Endothelial cell of umbilical vein (primary cell): ENCODE results near the gene MAP1LC3B. TPM values are rescaled to one million over a fixed set of nuclear protein-coding genes. Genes with fewer than 3 reads are reported as not detected.

Experiments used
- BruUV-seq: library from RNA; stranded (reverse); fragments of 400-500 nt; replicated peaks from 2 replicates; lab custom pipeline; 2021; lab: Mats Ljungman, UMichigan
- CTCF ChIA-PET: fragments of 300-600, 350-600 bp; sonication (Branson Sonifier 250); formaldehyde crosslinking; loops from one replicate; lab custom pipeline; 2021; ENCODE audit warnings: antibody characterized with exemption, inconsistent platforms; lab: Charles Lee
- POLR2A ChIA-PET: fragments of 300-600, 350-600 bp; sonication (Branson Sonifier 250); formaldehyde crosslinking; loops from one replicate; lab custom pipeline; 2021; ENCODE audit warnings: antibody characterized with exemption, inconsistent platforms; lab: Charles Lee
- DNase-seq: peaks from one replicate; pipeline ENCODE4 v3.0.0-alpha.2; 2011; ENCODE audit warnings: low read depth, low spot score
- FAIRE-seq: peaks from 2 replicates; lab custom pipeline; 2011; peaks lifted over from hg19 to GRCh38; lab: Jason Lieb, UNC
- H2AFZ ChIP-seq: 2 replicates; pipeline ENCODE4 v1.6.0; 2012; ENCODE audit warnings: low read depth, low read length, control low read depth, inconsistent platforms
- H3K27ac ChIP-seq: 2 replicates; pipeline ENCODE4 v1.5.1; 2011; ENCODE audit warnings: low read depth, mild to moderate bottlenecking, control low read depth, low read length, moderate library complexity; ENCODE audit not compliant: insufficient read depth
- H3K27me3 ChIP-seq, 2 experiments: 2 replicates each; pipeline versions ENCODE4 v1.6.0 to v1.6.1; 2011; ENCODE audit warnings: low read length in 2 of 2, mixed read lengths in 1 of 2; ENCODE audit not compliant: control insufficient read depth in 2 of 2, insufficient read depth in 2 of 2
- H3K36me3 ChIP-seq, 2 experiments: 2 replicates in 1 of 2; 3 replicates in 1 of 2; pipeline ENCODE4 v1.5.1; 2011; ENCODE audit warnings: low read length in 2 of 2, mild to moderate bottlenecking in 1 of 2, moderate library complexity in 1 of 2; ENCODE audit not compliant: control insufficient read depth in 2 of 2, insufficient read depth in 2 of 2; ENCODE audit errors: extremely low read depth in 1 of 2
- H3K4me1 ChIP-seq: 3 replicates; pipeline ENCODE4 v1.5.1; 2011; ENCODE audit warnings: mild to moderate bottlenecking, low read length; ENCODE audit not compliant: control insufficient read depth, insufficient read depth; ENCODE audit errors: extremely low read depth
- H3K4me2 ChIP-seq: 2 replicates; pipeline ENCODE4 v1.6.1; 2011; ENCODE audit warnings: low read length, control low read depth, mixed read lengths; ENCODE audit not compliant: insufficient read depth
- H3K4me3 ChIP-seq, 3 experiments: fragments of 200-600 bp in 1 of 3; sonication (generic), shearing (Covaris generic) in 1 of 3; replicated peaks in 1 of 3; 2 replicates each; pipeline ENCODE4 v1.5.1; 2011 to 2016; ENCODE audit warnings: control low read depth in 3 of 3, low read length in 3 of 3, mild to moderate bottlenecking in 2 of 3, inconsistent platforms in 1 of 3, low read depth in 1 of 3, moderate library complexity in 1 of 3; ENCODE audit not compliant: insufficient read depth in 1 of 3
- H3K79me2 ChIP-seq: 2 replicates; pipeline ENCODE4 v1.6.0; 2012; ENCODE audit warnings: low read length, inconsistent platforms; ENCODE audit not compliant: control insufficient read depth, insufficient read depth
- H3K9ac ChIP-seq: replicated peaks from 2 replicates; pipeline ENCODE3; 2011; ENCODE audit warnings: low read length, control low read depth; ENCODE audit not compliant: insufficient read depth; ENCODE audit errors: extremely low read depth
- H3K9me1 ChIP-seq: replicated peaks from 3 replicates; pipeline ENCODE4 v1.6.0; 2011; ENCODE audit warnings: mild to moderate bottlenecking, low read length; ENCODE audit not compliant: control insufficient read depth, insufficient read depth; ENCODE audit errors: extremely low read depth
- H3K9me3 ChIP-seq: replicated peaks from 2 replicates; pipeline ENCODE4 v1.5.1; 2012; ENCODE audit warnings: low read length, inconsistent platforms; ENCODE audit not compliant: control insufficient read depth, insufficient read depth
- H4K20me1 ChIP-seq: replicated peaks from 2 replicates; pipeline ENCODE3; 2011; ENCODE audit warnings: mild to moderate bottlenecking, low read length; ENCODE audit not compliant: control insufficient read depth, insufficient read depth; ENCODE audit errors: extremely low read depth
- FOS ChIP-seq: IDR thresholded peaks from 2 replicates; pipeline ENCODE4 v1.6.1; 2011; ENCODE audit warnings: mild to moderate bottlenecking, low read length, moderate library complexity, borderline replicate concordance; ENCODE audit not compliant: insufficient read depth
- JUN ChIP-seq: IDR thresholded peaks from 2 replicates; pipeline ENCODE4 v1.6.1; 2011; ENCODE audit warnings: borderline replicate concordance, low read depth; ENCODE audit not compliant: insufficient read length, insufficient read depth
- MYC ChIP-seq: IDR thresholded peaks from one replicate; pipeline ENCODE4 v1.6.1; 2011; ENCODE audit warnings: mild to moderate bottlenecking, low read depth, low read length
- dilution Hi-C: fragments of 300-500 bp; cut with MboI; formaldehyde crosslinking; loops from one replicate; pipeline ENCODE4 v1.15.0; 2019; ENCODE audit warnings: low sequenced_read_pairs; ENCODE audit not compliant: extremely low pct_ligation_motif_present
- intact Hi-C: fragments of 100-400 bp; cut with micrococcal nuclease; formaldehyde crosslinking; loops from one replicate; pipeline ENCODE4 v1.10.0; 2022
- polyA plus RNA-seq, 4 experiments: library from polyadenylated mRNA; depleted of rRNA in 3 of 4; stranded (reverse) in 3 of 4; unstranded in 1 of 4; fragments of >200 nt; gene quantifications; 2 replicates each; pipeline versions ENCODE4 v1.2.1 to v1.2.3, GENCODE V29; 2011 to 2012; ENCODE audit warnings: missing spikeins in 1 of 4
- total RNA-seq: library from RNA; stranded (reverse); gene quantifications from 2 replicates; pipeline ENCODE4 v1.2.3, GENCODE V29; 2021
- TF ChIP-seq, protein P1 (sequence below), 2 donors: IDR thresholded peaks; 1 replicate in 1 of 2; 2 replicates in 1 of 2; pipeline ENCODE4 v1.5.1; 2011; ENCODE audit warnings: low read length in 2 of 2, mild to moderate bottlenecking in 2 of 2, moderate library complexity in 2 of 2, control low read depth in 1 of 2, inconsistent platforms in 1 of 2, low read depth in 1 of 2; ENCODE audit not compliant: insufficient read depth in 1 of 2; ENCODE audit errors: extremely low read depth in 1 of 2

MAP1LC3B gene
- total and polyA plus RNA-seq, 2 donors (not counting 3 experiments of a cell fraction or from before 2014, with no cell fraction given), result 40.7 to 99.9 TPM

DNA sequence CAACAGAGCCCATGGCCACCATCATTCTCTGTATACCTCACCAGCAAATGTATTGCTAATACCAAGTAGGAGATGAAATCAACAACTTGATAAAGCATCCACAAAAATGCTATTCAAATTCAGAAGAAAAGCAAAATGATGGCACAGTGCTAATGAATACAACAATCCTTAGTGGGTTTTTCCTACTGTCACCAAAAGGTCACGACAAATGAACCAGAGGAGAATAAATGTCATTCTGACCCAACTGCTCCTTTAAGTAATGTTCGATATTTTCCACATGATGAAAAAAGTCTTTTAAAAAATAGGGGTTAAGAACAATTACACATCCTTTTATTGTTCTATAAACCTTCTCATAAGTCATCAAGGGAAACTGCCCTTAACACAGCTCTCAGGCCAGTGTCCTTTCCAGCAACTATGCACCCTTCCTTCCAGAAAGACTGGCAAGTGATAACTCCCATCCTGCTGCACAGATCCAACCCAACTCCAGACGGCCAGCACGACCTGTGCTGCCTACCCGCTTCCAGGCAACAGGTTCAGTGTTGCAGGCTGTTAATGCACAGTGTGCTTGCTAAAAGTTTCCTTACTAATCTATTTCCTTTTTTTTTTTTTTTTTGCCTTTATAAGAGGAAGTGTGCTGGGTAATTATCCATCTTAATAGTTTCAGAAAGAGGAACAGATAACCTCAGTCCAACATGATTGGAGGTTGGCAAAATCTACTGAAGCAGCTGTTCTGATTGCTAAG lies 23.9 kb upstream of the MAP1LC3B start:
- no peaks in the 10 kb centered on the region for H3K27me3 ChIP-seq
- no peak overlapping the region for H3K4me3 ChIP-seq
- H3K36me3 ChIP-seq, result no peaks in the 10 kb centered on the region
- no peak overlapping the region for H3K27ac ChIP-seq
- no TSS peak for BruUV-seq
- TF ChIP-seq, protein P1, sequence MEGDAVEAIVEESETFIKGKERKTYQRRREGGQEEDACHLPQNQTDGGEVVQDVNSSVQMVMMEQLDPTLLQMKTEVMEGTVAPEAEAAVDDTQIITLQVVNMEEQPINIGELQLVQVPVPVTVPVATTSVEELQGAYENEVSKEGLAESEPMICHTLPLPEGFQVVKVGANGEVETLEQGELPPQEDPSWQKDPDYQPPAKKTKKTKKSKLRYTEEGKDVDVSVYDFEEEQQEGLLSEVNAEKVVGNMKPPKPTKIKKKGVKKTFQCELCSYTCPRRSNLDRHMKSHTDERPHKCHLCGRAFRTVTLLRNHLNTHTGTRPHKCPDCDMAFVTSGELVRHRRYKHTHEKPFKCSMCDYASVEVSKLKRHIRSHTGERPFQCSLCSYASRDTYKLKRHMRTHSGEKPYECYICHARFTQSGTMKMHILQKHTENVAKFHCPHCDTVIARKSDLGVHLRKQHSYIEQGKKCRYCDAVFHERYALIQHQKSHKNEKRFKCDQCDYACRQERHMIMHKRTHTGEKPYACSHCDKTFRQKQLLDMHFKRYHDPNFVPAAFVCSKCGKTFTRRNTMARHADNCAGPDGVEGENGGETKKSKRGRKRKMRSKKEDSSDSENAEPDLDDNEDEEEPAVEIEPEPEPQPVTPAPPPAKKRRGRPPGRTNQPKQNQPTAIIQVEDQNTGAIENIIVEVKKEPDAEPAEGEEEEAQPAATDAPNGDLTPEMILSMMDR (IDR thresholded peaks at IDR 0.05; ENCODE audit: extremely low read depth in 1 of 2, insufficient read depth in 1 of 2, low read depth in 1 of 2, low read length in 2 of 2), result no peak
- no peak for TF ChIP-seq JUN
- no peak for TF ChIP-seq MYC
- TF ChIP-seq FOS, result no peak
- H3K9me3 ChIP-seq, result no peaks in the 10 kb centered on the region
- H4K20me1 ChIP-seq, result no peaks in the 10 kb centered on the region
- no peaks in the 10 kb centered on the region for H3K9me1 ChIP-seq
- intact Hi-C loops (loop anchor here (5.0 kb wide), 1 partner anchor 36 kb away; no protein-coding TSS in a partner anchor), dilution Hi-C loops (no loop called here)
- no peak overlapping the region for H2AFZ ChIP-seq
- peaks cover 47% of the 10 kb centered on the region for H3K79me2 ChIP-seq
- POLR2A ChIA-PET, result no interaction called here
- peaks cover 20% of the 10 kb centered on the region for H3K4me1 ChIP-seq
- no peak overlapping the region for H3K9ac ChIP-seq
- CTCF ChIA-PET, result no interaction called here
- H3K4me2 ChIP-seq, result no peak overlapping the region
- FAIRE-seq (peak; percentile 70), DNase-seq (peak; percentile 73)
